ENCODE measurements around the gene OBSCN.

Gene OBSCN

GRCh38 chr1:228410015-228410414, 202.2 kb downstream of the OBSCN start:
- Histone ChIP-seq H3K4me3 (ENCODE audit: extremely low read depth, insufficient read depth, low read length, poor library complexity, severe bottlenecking) (no peak overlapping the region), H3K4me1 (ENCODE audit: control insufficient read depth, insufficient read depth, low read length, poor library complexity, severe bottlenecking) (peaks cover 6% of the 10 kb centered on the region), H3K27ac (ENCODE audit: low read depth, low read length, severe bottlenecking) (no peak overlapping the region), H3K36me3 (ENCODE audit: control insufficient read depth, insufficient read depth, low read length) (peaks cover 18% of the 10 kb centered on the region), H3K9me3 (ENCODE audit: control insufficient read depth, low read length) (no peaks in the 10 kb centered on the region)
- 90 to 97% methylated on average over 6 to 8 of the region's 8 CpGs for WGBS, 2 experiments (ENCODE audit: insufficient coverage in 2 of 2)

GRCh38 chr1:228410671-228411070, 202.8 kb downstream of the OBSCN start:
- Histone ChIP-seq H3K4me3 (ENCODE audit: extremely low read depth, insufficient read depth, low read length, poor library complexity, severe bottlenecking) (no peak overlapping the region), H3K27ac (ENCODE audit: low read depth, low read length, severe bottlenecking) (no peak overlapping the region), H3K9me3 (ENCODE audit: control insufficient read depth, low read length) (no peaks in the 10 kb centered on the region), H3K36me3 (ENCODE audit: control insufficient read depth, insufficient read depth, low read length) (peaks cover 18% of the 10 kb centered on the region), H3K4me1 (ENCODE audit: control insufficient read depth, insufficient read depth, low read length, poor library complexity, severe bottlenecking) (peaks cover 9% of the 10 kb centered on the region)
- 94 to 97% methylated on average over 10 to 11 of the region's 11 CpGs for WGBS, 2 experiments (ENCODE audit: insufficient coverage in 2 of 2)

DNA sequence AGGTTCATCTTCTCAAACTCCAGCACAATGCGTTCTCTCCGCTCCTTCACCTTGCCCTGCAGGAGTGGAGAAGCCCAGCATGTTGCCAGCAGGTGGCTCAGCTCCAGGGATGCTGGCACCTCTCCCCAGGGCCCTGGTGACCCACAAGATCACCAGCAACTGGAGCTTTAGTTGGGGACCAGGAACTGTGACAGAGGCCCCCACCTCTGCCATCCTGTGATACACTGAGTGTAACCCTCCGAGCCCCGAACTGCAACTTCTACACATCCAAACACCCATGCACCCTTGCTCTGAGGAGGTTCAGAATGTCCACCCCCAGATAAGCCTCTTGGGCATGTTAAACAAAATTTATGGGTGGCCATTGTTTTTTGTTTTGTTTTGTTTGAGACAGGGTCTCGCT, 203.3 kb downstream of the OBSCN start:
- Histone ChIP-seq H3K9me3 (ENCODE audit: control insufficient read depth, low read length) (no peaks in the 10 kb centered on the region), H3K36me3 (ENCODE audit: control insufficient read depth, insufficient read depth, low read length) (peaks cover 18% of the 10 kb centered on the region), H3K4me1 (ENCODE audit: control insufficient read depth, insufficient read depth, low read length, poor library complexity, severe bottlenecking) (peaks cover 13% of the 10 kb centered on the region), H3K27ac (ENCODE audit: low read depth, low read length, severe bottlenecking) (no peak overlapping the region), H3K4me3 (ENCODE audit: extremely low read depth, insufficient read depth, low read length, poor library complexity, severe bottlenecking) (no peak overlapping the region)
- WGBS, 2 experiments (ENCODE audit: insufficient coverage in 2 of 2), result 96 to 100% methylated on average over 3 to 5 of the region's 5 CpGs

DNA sequence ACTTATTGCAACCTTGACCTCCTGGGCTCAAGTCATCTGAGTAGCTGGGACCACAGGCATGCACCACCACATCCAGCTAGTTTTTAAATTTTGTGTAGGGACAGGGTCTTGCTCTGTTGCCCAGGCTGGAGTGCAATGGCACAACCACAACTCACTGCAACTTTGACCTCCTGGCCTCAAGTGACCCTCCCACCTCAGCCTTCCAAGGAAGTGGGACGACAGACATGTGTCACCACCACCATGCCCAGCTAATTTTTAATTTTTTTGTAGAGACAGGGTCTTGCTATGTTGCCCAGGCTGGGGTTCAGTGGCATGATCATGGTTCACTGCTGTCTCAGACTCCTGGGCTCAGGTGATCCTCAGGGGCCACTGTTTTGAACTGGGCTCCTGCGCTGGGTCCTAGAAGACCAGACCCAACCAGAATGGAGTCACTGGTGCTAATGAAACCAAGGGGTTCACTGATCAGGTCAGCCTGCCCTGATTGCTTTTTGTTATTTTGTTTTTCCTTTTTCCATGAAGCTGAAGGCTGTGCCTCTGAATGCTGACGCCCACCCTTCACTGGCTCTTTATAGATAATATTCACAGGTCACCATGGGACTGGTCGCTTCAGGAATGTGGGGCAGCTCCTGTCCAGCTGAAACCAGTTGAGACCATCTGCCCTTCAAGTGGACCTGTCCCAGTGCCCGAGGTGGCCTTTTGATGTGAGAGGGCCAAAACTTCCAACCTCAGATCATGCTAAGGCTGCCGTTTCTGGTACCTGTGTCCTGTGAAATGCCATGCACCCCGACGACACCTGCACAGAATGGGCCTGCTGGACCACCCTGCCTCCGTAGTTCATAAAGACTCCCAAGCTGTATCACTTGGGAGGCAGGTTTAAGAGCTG, 203.9 kb downstream of the OBSCN start:
- Histone ChIP-seq H3K4me3 (ENCODE audit: extremely low read depth, insufficient read depth, low read length, poor library complexity, severe bottlenecking) (no peak overlapping the region), H3K36me3 (ENCODE audit: control insufficient read depth, insufficient read depth, low read length) (peaks cover 18% of the 10 kb centered on the region), H3K27ac (ENCODE audit: low read depth, low read length, severe bottlenecking) (no peak overlapping the region), H3K4me1 (ENCODE audit: control insufficient read depth, insufficient read depth, low read length, poor library complexity, severe bottlenecking) (peaks cover 13% of the 10 kb centered on the region), H3K9me3 (ENCODE audit: control insufficient read depth, low read length) (no peaks in the 10 kb centered on the region)
- 90 to 94% methylated on average over 8 to 9 of the region's 9 CpGs for WGBS, 2 experiments (ENCODE audit: insufficient coverage in 2 of 2)

DNA sequence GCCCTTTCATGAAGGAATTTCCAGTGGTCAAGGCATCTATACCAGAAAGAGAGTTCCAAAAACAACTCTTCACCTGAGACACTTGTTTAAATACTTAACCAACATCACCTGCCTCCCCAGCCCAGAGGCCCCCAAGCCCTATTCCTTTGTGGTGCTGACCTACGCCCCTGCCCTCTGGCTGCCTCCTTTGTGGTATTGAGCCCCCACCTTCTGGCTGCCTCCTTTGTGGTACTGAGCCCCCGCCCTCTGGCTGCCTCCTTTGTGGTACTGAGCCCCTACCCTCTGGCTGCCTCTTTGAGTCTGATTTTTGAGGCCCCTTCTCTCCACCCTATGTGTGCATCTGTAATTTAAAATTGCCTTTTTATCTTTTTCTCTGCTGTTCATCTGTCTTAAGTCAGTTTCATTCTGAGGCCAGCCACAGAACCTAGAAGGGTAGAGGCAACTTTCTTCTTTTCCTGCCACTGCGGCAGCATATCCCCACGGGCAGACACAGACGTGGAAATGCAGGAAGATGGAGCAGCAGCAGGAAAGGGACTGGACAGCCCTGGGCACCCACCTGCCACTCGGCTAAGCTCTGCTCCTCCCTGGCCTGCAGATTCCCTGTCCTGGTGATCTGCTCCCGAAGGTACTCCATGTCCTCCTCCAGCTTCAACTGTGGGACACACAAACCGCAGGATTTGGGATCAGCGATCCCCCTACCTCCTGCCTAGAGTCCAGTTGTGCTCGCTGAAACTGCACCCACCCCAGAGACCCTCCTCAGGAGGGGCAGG, 205.6 kb downstream of the OBSCN start:
- Histone ChIP-seq H3K4me1 (ENCODE audit: control insufficient read depth, insufficient read depth, low read length, poor library complexity, severe bottlenecking) (peaks cover 8% of the 10 kb centered on the region), H3K36me3 (ENCODE audit: control insufficient read depth, insufficient read depth, low read length) (peaks cover 15% of the 10 kb centered on the region), H3K9me3 (ENCODE audit: control insufficient read depth, low read length) (no peaks in the 10 kb centered on the region), H3K27ac (ENCODE audit: low read depth, low read length, severe bottlenecking) (no peak overlapping the region), H3K4me3 (ENCODE audit: extremely low read depth, insufficient read depth, low read length, poor library complexity, severe bottlenecking) (no peak overlapping the region)
- 88 to 95% methylated on average over 8 to 10 of the region's 10 CpGs for WGBS, 2 experiments (ENCODE audit: insufficient coverage in 2 of 2)

GRCh38 chr1:228414511-228415211, 206.8 kb downstream of the OBSCN start:
- peaks cover 11% of the 10 kb centered on the region for H3K36me3 ChIP-seq (ENCODE audit: control insufficient read depth, insufficient read depth, low read length)
- H3K4me3 ChIP-seq (ENCODE audit: extremely low read depth, insufficient read depth, low read length, poor library complexity, severe bottlenecking), result no peak overlapping the region
- peaks cover 8% of the 10 kb centered on the region for H3K4me1 ChIP-seq (ENCODE audit: control insufficient read depth, insufficient read depth, low read length, poor library complexity, severe bottlenecking)
- H3K9me3 ChIP-seq (ENCODE audit: control insufficient read depth, low read length), result no peaks in the 10 kb centered on the region
- no peak overlapping the region for H3K27ac ChIP-seq (ENCODE audit: low read depth, low read length, severe bottlenecking)
- WGBS, 2 experiments (ENCODE audit: insufficient coverage in 2 of 2), result 93 to 94% methylated on average over 20 to 25 of the region's 25 CpGs

- Histone ChIP-seq H3K4me1 (ENCODE audit: control insufficient read depth, insufficient read depth, low read length, poor library complexity, severe bottlenecking) (peaks cover 8% of the 10 kb centered on the region), H3K36me3 (ENCODE audit: control insufficient read depth, insufficient read depth, low read length) (peaks cover 11% of the 10 kb centered on the region), H3K27ac (ENCODE audit: low read depth, low read length, severe bottlenecking) (no peak overlapping the region), H3K4me3 (ENCODE audit: extremely low read depth, insufficient read depth, low read length, poor library complexity, severe bottlenecking) (no peak overlapping the region), H3K9me3 (ENCODE audit: control insufficient read depth, low read length) (no peaks in the 10 kb centered on the region)
- 80 to 82% methylated on average over 6 to 7 of the region's 7 CpGs for WGBS, 2 experiments (ENCODE audit: insufficient coverage in 2 of 2)
Observed at GRCh38 chr1:228415221-228415620, 207.4 kb downstream of the OBSCN start.

DNA sequence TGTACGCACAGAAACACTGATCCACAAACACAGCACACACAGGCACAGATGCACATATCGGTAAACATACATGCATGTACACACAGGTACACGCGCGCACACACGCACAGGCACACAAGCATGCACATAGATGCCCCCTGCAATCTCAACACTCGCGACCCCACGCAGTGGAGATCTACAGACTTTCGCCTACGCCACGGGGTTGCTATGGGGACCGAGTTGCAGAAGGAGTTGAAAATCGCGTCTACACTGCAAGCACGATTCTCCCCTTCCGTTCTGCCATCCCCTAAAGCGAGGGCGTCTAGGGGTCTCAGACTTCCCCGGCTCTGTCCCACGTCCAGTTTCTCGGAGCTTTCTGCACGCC, 208.0 kb downstream of the OBSCN start:
- no peak overlapping the region for H3K27ac ChIP-seq (ENCODE audit: low read depth, low read length, severe bottlenecking)
- peak overlapping the region; percentile 46 for H3K4me3 ChIP-seq (ENCODE audit: extremely low read depth, insufficient read depth, low read length, poor library complexity, severe bottlenecking)
- H3K4me1 ChIP-seq (ENCODE audit: control insufficient read depth, insufficient read depth, low read length, poor library complexity, severe bottlenecking), result peaks cover 8% of the 10 kb centered on the region
- WGBS, 2 experiments (ENCODE audit: insufficient coverage in 2 of 2), result 26 to 34% methylated on average over 18 to 22 of the region's 23 CpGs
- H3K36me3 ChIP-seq (ENCODE audit: control insufficient read depth, insufficient read depth, low read length), result peaks cover 11% of the 10 kb centered on the region
- H3K9me3 ChIP-seq (ENCODE audit: control insufficient read depth, low read length), result no peaks in the 10 kb centered on the region

DNA sequence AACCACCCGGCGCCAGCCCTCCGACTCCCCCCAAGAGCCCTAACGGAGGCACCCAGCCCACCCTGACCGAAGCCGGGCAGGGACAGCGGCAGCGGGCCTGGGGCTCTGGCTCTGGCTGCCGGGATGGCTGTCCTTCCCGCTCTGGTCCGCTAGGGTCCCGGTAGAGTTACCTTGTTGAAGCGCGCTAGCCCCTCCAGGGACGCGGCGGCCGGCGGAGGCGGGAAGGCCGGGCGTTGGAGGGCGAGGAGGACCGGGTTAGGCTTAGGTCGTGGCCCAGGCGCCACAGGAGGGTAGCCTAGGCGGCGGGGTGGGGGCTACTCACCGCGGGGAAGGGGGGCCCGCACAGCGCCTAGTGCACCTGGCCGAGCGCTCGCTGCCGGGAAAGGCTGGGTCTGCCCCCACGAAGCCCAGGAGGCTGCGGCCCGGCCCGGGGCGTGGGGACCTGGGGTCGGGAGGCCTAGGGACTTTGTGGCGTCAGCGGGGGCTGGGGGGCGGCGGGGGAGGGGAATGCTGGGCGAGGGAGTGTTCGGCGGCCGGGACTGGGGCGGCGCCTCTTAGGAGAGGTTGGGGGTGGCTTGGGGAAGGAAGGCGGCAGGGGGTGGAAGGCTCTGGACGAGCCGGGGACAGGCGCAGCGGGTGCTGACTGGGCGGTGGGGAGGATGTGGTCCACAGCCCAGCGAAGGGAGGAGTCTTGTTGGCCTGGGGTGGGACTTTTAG, 208.5 kb downstream of the OBSCN start, which contains the start of gene TRIM17:
Gene TRIM17 (minus strand): TSS at position 645 of the 717 bp plus-strand sequence. CDS start 1,789 bp downstream, outside the sequence.
- Histone ChIP-seq H3K9me3 (ENCODE audit: control insufficient read depth, low read length) (no peaks in the 10 kb centered on the region), H3K36me3 (ENCODE audit: control insufficient read depth, insufficient read depth, low read length) (peaks cover 11% of the 10 kb centered on the region), H3K4me3 (ENCODE audit: extremely low read depth, insufficient read depth, low read length, poor library complexity, severe bottlenecking) (peak within 1 kb of the TSS; percentile 46), H3K27ac (ENCODE audit: low read depth, low read length, severe bottlenecking) (no peak within 1 kb of the TSS), H3K4me1 (ENCODE audit: control insufficient read depth, insufficient read depth, low read length, poor library complexity, severe bottlenecking) (peaks cover 8% of the 10 kb centered on the region)
- WGBS, 2 experiments (ENCODE audit: insufficient coverage in 2 of 2), result 1% methylated on average over 36 to 41 of the region's 59 CpGs

GRCh38 chr1:228417061-228417460, 209.2 kb downstream of the OBSCN start:
- no peaks in the 10 kb centered on the region for H3K9me3 ChIP-seq (ENCODE audit: control insufficient read depth, low read length)
- H3K4me1 ChIP-seq (ENCODE audit: control insufficient read depth, insufficient read depth, low read length, poor library complexity, severe bottlenecking), result peaks cover 8% of the 10 kb centered on the region
- peak overlapping the region; percentile 46 for H3K4me3 ChIP-seq (ENCODE audit: extremely low read depth, insufficient read depth, low read length, poor library complexity, severe bottlenecking)
- no peak overlapping the region for H3K27ac ChIP-seq (ENCODE audit: low read depth, low read length, severe bottlenecking)
- WGBS, 2 experiments (ENCODE audit: insufficient coverage in 2 of 2), result 70 to 77% methylated on average over 9 to 12 of the region's 12 CpGs
- H3K36me3 ChIP-seq (ENCODE audit: control insufficient read depth, insufficient read depth, low read length), result peaks cover 5% of the 10 kb centered on the region

Data from mesodermal cell (in vitro differentiated cells).